KOPT-K1 (cell line): ENCODE measurements around the gene GNL2.
"Not testable (repeated sequence)": the region's sequence is repeated elsewhere in the genome, so short reads cannot be mapped to it uniquely, and the experiment has no call there.

Experiments used
- H3K27ac ChIP-seq: fragments of 200-600 bp; sonication (generic); 2 replicates; pipeline ENCODE4 v1.5.1; 2016; ENCODE audit warnings: antibody characterized with exemption, mild to moderate bottlenecking, low read depth, low read length; ENCODE audit not compliant: poor library complexity, severe bottlenecking
- H3K36me3 ChIP-seq: fragments of 200-600 bp; sonication (generic); 2 replicates; pipeline ENCODE4 v1.5.1; 2017; ENCODE audit warnings: antibody characterized with exemption, mild to moderate bottlenecking, low read length, moderate library complexity; ENCODE audit not compliant: insufficient read depth
- H3K9me3 ChIP-seq: fragments of 200-600 bp; sonication (generic); 2 replicates; pipeline ENCODE4 v1.5.1; 2017; ENCODE audit warnings: antibody characterized with exemption, low read length, mild to moderate bottlenecking; ENCODE audit not compliant: insufficient read depth, poor library complexity, severe bottlenecking

GNL2 gene

DNA sequence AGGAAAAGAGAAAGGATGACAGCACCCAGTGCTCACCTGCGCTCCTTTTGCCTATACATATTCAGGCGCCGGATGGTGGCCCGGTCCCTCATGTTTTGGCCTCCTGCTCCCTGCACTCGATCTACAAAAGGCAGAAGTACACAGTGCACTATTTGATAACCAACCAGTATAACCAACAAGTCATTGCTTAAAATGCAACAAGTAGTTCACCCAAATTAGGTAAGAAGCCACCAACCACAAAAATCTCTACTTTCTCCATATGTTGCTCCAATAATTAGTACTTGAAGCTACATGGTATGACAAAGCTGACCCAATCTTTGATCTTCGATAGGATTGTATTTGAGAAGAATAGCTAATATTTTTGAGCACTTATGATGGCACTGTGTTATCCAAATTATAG is 2.0 kb downstream of the GNL2 start:
- Histone ChIP-seq H3K36me3 (peaks cover 48% of the 10 kb centered on the region), H3K27ac (no peak overlapping the region)

DNA sequence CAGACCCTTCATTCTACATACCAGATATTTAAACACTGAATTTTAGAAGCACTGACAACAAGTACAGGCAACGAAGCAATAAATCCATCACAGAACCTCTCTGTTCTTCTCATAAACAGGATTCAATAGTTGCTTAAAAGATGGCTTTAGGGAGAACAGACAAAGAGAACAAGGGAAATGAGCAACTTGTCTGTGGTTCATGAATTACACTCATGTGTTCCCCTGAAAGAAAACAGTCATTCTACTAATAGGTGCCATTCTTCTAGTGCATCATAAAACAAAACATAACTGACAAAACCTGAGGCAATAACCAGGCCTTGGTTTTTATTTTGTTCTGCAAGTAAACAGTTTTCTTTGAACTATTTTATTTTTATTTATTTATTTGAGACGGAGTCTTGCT is 6.8 kb downstream of the GNL2 start:
- peaks cover 96% of the 10 kb centered on the region for H3K36me3 ChIP-seq
- no peaks in the 10 kb centered on the region for H3K9me3 ChIP-seq
- H3K27ac ChIP-seq, result no peak overlapping the region

More for the DNA sequence above, 2.0 kb downstream of the GNL2 start:
- H3K9me3 ChIP-seq, result no peaks in the 10 kb centered on the region

DNA sequence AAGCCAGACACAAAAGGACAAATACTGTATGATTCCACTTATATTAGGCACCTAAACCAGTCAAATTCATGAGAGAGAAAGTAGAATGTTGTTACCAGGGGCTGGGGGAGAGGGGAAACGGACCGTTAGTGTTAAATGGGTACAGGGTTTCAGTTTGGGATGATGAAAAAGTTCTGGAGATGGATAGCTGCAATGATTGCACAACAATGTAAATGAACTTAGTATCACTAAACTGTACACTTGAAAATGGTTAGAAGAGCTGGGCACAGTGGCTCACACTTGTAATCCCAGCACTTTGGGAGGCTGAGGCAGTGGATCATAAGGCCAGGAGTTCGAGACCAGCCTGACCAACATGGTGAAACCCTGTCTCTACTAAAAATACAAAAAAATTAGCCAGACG is 11.2 kb downstream of the GNL2 start:
- H3K27ac ChIP-seq, result not testable (repeated sequence)
- H3K36me3 ChIP-seq, result peaks cover 99% of the 10 kb centered on the region

DNA sequence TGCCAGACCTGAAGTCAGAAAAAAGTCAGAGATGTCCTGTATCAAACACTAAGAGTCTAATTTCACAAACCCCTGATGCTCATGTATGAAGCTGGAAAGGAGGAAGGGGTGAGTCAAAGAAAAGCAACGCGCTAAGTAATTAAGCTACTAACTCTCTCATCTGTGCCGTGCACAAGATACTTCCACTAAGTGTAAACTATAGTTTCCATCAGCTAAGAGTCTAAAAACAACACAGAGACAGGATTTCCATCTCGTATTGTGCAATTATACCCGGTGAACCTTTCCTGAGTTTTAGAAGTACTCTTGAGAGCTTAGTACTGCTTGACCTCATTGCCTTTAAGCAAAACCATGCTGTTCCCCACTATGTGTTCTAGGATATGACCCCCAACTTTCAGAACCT is 20.0 kb downstream of the GNL2 start:
- Histone ChIP-seq H3K9me3 (no peaks in the 10 kb centered on the region), H3K27ac (no peak overlapping the region), H3K36me3 (peaks cover 98% of the 10 kb centered on the region)

More for the DNA sequence above, 11.2 kb downstream of the GNL2 start:
- not testable (repeated sequence) for H3K9me3 ChIP-seq

DNA sequence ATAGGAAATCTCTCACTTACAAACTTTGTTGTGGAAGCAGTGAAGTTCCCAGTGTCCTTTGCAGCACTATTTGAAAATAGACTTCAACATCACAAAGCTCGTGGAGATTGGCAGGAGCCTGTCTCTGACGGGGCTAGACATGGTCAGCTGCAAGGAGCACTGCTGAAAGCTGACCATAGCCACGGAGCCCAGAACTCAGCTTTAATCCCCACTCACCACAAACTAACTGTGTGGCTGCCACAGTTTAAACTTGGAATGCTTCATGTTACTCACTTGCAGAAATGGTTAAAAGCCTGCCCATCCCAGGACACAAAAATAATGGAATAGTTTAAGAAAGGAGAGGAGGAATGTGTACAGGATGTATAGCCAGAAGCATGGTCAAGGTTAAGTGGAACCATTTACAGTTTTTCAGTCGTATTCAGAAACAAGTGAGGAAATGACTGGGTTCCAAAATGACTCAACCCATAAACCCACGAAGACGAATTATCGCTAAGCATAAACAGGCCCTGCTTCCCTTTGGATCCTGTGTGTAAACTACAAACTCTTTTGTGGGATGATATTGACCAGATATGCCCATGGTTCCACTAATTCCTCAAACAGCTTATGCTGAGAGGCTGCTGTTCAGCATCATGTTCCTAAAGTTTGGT is 20.8 kb downstream of the GNL2 start:
- Histone ChIP-seq H3K9me3 (no peaks in the 10 kb centered on the region), H3K36me3 (peaks cover 98% of the 10 kb centered on the region), H3K27ac (no peak overlapping the region)

DNA sequence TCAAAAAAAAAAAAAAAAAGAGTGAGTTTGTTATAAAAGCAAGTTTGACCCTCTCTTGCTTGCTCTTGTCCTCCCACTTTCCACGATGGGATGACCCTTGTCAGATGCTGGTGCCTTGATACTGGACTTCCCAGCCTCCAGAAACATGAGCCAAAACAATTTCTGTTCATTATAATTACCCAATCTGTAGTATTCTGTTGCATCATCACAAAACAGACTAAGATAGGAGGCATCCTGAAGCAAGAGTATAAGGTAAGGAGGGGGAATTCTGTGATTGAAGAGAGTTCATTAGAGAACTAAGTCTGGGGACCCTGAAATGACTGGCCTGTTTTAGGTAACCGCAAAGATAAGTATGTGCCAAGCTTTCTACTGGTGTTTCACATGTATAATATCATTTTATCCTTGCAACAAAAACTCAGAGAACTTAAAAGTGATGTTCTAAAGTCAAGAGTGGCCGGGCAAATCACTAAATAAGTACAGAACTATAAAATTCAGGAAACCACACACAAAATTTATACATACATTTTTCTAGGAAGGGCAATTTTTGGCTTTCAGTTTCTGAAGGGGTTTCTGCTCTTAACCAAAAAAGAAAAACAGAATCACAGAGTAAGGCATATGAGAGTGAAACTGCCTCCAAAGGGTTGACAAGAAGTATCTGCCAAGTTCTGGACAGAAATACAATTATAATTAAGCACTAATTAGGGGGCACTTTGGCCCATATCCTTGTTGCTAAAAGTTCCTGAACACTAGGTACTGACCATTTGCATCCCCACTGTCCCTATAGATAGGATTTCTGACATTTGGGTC is 25.0 kb downstream of the GNL2 start:
- Histone ChIP-seq H3K9me3 (no peaks in the 10 kb centered on the region), H3K36me3 (peaks cover 99% of the 10 kb centered on the region), H3K27ac (no peak overlapping the region)

DNA sequence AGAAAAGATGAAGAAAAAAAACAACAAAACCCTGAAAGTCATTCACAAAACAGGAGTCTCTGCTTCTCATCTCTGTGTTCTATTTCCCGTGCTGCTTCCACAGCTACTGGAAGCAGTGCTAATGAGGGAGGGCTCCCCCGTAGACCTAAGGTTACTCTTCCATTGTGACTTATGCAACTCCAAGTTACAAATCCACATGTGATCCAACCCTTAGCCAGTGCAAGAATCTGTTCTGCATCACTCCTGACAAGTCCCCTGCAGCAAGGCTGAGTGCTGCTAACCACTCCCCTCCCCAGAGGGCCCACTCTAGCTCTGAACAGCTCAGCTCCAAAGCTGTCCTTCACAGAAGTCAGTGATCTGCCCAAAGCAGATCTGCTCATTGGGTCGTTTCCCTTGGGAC is 28.7 kb downstream of the GNL2 start:
- Histone ChIP-seq H3K27ac (no peak overlapping the region), H3K9me3 (no peaks in the 10 kb centered on the region), H3K36me3 (peaks cover 93% of the 10 kb centered on the region)

DNA sequence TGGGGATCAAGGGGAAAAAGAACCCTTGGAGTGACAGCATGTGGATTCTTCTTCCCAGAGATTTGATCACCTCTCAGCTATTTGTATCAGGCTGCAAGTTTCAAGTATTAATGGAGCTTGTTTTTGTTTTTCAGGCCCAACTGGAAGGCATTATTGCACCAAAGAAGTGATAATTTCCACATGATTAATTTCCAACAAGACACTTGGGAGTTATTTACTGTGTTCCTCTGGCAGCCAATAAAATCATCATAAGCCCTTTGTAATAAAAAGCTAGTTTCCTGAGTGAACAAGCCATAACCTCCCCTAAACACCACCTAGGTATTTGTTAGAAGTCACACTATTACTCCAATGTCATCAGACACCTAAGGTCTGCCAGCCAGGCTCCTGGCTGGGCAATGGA is 30.8 kb downstream of the GNL2 start:
- peaks cover 79% of the 10 kb centered on the region for H3K36me3 ChIP-seq
- H3K9me3 ChIP-seq, result no peaks in the 10 kb centered on the region
- no peak overlapping the region for H3K27ac ChIP-seq

GRCh38 chr1:37562984-37563383 is 32.8 kb downstream of the GNL2 start:
- no peak overlapping the region for H3K27ac ChIP-seq
- peaks cover 60% of the 10 kb centered on the region for H3K36me3 ChIP-seq
- H3K9me3 ChIP-seq, result no peaks in the 10 kb centered on the region

DNA sequence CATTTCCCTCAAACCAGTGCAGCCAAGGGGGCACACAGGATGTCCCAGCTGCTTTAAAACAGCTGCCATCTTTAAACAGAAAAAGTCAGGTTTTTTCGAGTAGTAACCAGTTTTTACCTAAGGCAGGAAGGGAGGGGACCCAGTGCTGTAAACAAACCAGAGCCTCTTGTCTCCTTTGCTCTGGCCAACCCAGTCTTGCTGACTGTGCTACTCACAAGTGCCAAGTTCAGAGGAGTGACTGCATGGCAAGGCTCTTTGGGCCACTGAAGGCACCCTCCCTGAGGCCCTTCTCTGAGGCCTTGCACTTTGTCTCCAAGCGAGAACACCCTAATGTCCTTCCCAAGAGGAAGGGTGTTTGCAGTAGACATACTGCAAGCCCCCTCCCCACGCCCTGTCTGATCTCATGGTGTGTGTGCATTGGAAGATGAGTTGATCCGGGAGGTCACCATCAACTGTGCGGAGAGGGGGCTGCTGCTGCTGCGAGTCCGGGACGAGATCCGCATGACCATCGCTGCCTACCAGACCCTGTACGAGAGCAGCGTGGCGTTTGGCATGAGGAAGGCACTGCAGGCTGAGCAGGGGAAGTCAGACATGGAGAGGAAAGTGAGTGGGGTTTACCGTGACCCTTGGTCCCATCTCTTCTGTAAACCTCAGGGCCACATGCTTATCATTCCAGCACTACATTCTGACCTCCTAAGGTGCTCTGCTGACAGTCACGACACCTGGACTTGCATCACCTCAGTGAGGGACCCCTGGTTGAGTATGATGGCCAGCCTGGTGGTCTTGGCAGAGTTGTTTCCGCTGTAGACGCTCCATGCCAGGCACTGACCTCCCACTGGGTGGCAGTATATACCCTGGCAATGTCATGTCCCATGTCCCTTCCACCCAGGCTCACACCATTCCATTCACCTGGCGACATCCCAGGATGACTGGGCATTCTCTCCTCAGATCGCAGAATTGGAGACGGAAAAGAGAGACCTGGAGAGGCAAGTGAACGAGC is 34.3 kb downstream of the GNL2 start:
- H3K27ac ChIP-seq, result no peak overlapping the region
- H3K9me3 ChIP-seq, result no peaks in the 10 kb centered on the region
- H3K36me3 ChIP-seq, result peaks cover 45% of the 10 kb centered on the region

DNA sequence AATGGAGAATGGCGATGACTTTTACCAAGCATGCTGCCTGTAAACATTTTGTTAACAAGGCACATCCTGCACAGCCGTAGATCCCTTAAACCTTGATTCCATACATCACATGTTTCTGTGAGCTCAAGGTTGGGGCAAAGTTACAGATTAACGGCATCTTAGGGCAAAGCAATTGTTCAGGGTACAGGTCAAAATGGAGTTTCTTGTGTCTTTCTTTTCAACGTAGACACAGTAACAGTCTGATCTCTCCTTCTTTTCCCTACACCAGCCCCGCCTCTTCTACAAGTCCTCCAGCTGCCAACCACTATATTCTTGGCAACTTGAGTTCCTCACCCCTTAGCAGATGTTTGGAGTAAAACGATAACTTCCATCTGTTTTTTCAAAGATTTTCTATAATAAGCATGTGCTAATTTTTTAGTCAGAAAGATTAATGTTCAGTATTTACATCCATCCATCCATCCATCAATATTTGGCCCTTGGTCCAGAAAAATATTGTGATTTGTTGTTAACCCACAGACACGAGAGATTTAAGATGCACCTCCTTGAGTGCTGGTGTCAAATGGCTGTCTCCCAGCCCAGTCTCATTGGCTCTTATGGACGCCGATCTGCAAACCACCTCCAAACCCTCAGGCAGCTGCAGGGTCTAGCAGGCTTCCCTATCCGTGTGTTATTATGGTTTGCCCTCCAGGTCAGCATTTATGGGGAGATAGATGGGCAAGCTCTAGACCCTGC is 35.2 kb downstream of the GNL2 start:
- H3K27ac ChIP-seq, result no peak overlapping the region
- H3K36me3 ChIP-seq, result peaks cover 36% of the 10 kb centered on the region
- no peaks in the 10 kb centered on the region for H3K9me3 ChIP-seq

DNA sequence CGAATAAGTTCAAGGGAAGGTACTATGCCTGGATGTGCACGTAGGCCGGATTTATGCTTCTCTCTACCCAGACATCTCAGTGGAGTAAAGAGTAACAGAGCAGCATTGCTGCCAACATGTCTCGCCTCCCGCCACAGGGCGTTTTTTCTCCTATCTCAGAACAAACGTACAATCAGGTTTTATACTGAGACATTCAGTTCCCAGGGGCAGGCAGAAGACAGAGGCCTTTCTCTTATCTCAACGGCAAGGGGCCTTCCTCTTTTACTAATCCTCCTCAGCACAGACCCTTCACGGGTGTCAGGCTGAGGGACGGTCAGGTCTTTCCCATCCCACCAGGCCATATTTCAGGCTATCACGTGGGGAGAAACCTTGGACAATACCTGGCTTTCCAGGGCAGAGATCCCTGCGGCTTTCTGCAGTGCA is 35.8 kb downstream of the GNL2 start:
- H3K9me3 ChIP-seq, H3K27ac ChIP-seq: not testable (repeated sequence)
- peaks cover 30% of the 10 kb centered on the region for H3K36me3 ChIP-seq

- H3K27ac ChIP-seq, result no peak overlapping the region
- H3K9me3 ChIP-seq, result peaks cover 8% of the 10 kb centered on the region
- peaks cover 21% of the 10 kb centered on the region; the same call in 1 of the 2 replicates for H3K36me3 ChIP-seq
These were observed 36.7 kb downstream of the GNL2 start for GRCh38 chr1:37559080-37559479.

GRCh38 chr1:37558411-37558810 is 37.3 kb downstream of the GNL2 start:
- peaks cover 19% of the 10 kb centered on the region; the same call in 1 of the 2 replicates for H3K36me3 ChIP-seq
- H3K27ac ChIP-seq, result no peak overlapping the region
- peaks cover 8% of the 10 kb centered on the region for H3K9me3 ChIP-seq
